ENCODE results near the gene WWC1.

DNA sequence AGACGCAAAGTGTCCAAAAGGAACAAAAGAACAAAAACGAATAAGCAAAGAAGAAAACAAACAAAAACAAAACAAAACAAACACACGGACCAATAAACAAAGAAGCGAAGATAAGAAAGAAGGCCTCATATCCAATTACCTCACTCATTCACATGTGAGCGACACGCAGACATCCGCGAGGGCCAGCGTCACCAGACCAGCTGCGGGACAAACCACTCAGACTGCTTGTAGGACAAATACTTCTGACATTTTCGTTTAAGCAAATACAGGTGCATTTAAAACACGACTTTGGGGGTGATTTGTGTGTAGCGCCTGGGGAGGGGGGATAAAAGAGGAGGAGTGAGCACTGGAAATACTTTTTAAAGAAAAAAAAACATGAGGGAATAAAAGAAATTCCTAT, 28.3 kb upstream of the WWC1 start:
- TF ChIP-seq EZH2phosphoT487 (IDR thresholded peaks at IDR 0.05; ENCODE audit: borderline replicate concordance, low read depth, low read length) (no peak), CTCF (conservative IDR thresholded peaks at IDR 0.05; ENCODE audit: low read length) (no peak)
